NCI-H1105 treated with DMSO at 0.1 percent for 48 hours (cell line): ENCODE data around the gene E2F4.
A peak's percentile ranks its signal among the peaks of the same experiment; 100 is the strongest.

Source experiments
- DNase-seq: peaks from one replicate; lab custom pipeline; 2025; lab: John Stamatoyannopoulos, UW

Gene E2F4

DNA sequence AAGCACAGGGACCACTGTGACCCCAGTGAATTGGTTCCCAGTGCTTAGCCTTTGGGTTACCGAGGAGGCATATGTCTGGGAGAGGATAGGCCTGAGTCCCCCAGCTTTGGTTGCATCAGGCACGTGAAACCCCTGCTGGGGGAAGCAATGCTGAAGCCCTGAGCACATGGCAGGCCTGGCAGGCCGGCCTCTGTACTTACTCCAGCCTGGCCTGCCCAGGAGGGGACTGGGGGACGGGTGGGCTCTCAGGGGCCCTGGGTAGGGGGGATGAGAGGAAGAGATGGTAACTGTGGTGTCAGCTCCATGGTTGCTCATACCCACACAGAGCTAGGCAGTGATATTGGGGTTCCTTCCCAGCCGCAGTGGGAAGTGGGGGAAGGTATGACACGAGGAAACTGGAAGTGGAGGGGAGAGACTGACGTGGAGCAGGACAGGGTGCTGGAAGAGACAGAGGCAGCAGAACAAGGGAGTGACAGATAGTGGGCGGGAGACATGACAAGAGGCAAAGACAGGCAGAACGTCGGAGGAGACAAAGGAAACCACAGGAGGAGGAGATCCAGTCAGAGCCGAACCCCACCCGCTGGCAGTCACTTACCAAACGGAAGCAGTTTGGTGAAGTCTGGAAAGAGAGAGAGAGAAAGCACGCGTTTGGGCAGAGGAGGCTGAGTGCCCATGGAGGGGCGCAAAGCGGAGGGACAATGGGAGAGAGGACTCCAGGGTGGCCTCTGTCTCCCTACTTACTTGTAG is 44.0 kb downstream of the E2F4 start:
- DNase-seq: no peak

DNA sequence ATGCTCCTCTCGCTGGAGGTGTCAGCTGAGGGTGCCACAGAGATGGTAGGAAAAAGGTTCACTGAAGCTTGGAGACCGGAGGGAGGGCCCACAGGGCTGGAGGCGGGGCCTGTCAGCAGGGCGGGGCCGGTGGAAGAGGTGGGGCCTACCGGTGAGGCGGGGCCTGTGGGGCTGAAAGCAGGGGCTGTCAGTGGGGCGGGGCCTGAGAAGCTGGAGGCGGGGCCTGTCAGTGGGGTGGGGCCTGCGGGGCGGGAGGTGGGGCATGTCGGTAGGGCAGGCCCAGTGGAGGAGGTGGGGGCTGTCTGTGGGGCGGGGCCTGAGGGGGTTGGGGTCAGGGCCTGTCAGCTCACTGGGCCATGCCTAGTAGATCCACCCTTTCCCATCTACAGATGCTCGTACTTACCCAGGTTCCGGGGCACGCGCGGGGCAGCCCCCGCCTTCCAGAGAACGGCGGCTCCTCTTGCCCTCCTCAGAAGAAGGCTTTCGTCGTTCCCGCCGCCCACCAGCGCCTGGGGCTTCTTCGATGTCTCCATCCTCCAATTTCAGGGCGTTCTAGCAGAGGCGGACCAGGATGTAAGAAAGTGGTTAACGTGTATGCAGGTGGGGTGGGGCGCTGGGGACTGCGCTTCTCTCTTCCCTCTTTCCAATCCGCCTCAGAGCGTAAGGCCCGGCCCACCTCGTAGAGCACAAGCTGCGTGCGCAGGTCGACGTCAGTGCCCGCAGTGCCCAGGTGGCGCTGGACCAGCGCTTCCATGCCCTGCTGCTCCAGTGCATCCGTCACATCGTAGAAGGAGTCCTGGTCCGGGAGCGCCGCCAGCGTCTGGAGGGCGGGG is 44.8 kb downstream of the E2F4 start:
- no peak for DNase-seq

DNA sequence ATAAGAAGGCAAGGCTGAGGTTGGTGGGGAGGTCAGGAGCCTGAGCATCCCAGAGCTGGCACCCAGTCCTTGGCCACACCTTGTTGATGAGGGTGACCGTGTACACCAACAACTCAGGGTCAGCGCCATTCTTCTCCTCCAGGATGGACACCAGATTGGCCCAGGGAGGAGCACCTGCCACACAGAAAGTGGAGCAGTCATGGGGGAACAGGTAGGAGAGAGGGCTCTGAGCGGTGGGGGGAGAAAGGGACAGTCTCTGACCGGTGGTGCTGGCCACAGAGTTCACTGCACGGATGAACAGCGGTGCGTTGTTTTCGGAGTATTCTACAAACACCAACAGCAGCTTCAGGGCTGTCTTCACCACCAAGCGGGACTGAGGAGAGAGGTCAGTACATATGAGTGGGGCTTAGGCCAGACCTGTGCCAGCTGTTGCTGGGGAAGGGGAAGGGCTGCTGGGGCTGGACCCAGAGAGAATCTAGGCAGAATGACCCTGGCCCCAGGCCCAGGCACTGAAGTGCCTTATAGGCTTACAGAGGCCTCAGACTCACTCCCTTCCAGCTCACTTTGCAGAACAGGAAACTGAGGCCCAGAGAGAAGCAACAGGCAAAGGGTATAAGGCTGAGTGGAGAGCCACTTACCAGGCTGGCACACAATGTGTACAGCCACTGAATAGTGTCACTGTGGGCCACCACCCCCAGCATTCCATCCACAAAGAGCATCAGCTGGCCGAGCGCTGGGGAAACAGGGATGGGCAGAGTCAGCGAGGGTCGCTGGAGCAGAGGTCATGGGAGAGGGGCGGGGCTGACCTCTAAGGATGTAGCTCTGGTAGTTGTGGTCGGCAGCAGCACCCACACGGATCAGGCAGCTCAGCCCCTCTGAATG is 45.7 kb downstream of the E2F4 start:
- no peak for DNase-seq

DNA sequence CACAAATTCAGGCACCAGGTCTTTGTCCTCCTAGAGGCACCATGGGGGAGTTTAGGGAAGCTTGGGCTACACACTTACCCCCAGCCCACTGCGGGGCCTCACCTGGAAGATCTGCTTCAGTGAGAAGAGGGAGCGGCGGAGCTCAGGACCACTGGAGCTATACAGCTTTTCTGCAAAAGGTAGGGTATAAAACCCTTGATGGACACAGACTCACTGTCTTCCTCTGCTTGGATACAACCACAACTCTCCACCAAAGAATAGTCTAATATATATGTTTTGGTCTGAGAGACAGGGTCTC is 46.3 kb downstream of the E2F4 start:
- no peak for DNase-seq

DNA sequence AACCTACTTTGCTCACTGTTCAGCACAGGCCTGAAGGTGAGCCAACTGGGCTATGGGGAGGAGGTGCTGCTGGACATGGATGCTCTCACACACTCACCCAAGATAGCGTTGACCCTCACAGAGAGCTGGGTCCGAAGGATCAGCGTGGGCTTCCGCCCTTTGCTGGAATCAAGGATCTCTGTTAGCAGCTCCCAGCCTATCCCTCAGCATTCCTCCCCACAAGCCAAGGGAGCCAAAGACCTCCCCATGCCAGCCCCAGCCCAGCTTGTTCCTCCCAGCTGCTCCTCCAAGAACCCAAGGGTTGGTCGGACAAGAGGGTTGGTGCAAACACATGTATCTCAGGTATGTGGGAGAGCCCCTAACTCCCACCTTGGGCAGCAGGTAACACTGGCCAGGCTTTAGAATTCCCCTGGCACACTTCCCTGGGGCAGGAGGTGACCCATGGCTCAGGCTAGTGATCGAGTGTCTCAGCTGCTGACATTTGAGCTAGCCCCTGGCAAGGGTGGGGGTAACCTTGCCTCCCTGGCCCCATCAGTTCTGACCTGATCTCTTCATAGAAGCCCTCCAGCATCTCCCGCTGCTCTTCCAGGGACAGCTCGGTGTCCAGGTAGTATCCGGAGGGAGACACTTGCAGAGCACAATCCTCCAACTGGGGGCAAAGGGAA is 47.0 kb downstream of the E2F4 start:
- no peak for DNase-seq

DNA sequence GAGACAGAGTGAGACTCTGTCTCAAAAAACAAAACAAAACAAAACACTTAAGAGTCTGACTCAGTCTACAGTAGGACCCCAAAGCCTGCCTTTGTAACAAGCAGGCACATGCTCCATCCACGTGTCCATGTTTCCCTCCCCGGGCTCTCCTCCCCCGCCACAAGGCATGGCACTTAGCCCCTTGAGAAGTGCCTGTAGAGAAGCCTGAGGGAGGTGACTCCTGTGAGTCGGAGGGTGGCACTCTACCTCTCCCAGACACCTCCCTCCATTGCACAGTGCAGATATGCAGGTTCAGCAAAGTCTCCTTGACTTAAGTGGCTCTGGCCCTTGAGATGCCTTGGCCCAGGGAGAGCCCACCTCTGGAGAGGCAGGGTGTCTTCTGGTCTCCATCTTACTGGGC is 48.6 kb downstream of the E2F4 start:
- DNase-seq: no peak

DNA sequence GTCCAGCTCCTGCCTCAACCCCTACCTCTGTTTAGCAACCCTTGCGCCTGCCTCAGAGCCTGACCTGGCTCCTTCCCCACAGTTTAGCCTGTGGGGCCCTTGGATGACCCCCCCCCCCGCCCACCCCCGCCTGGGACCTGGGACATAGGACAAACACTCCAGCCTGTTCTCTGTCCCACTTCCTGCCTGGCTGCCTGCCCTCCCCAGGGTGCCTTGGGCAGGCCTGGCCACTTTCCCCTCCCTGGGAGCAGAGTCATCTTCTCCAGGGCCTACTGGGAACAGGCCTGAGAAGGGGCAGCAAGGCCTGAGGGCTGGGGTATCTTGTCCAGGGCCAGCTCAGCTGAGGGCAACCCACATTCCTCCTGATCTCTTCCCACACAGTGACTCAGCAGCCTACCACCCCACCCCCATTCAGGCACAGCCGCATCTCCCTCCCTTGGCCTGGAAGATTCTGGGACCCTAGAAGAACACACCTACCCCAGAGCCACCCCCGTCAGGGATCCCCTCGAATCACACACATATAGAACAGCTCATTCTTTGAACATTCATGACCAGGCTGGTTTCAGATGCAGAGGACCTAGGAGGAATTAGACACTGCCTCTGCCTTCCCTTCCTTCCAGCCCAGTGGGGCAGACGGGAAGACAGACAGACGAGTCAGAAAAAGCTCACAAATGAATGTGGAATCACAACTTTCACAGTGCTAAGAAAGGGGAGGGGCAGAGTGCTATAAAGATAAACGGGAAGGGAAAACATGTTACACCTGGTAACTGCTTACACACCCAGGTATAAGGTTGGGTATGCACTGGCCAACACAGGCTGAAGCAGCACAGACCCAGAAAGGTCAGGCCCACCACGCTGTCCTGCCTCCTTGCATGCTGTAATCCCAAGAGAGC is 49.3 kb downstream of the E2F4 start:
- no peak for DNase-seq

DNA sequence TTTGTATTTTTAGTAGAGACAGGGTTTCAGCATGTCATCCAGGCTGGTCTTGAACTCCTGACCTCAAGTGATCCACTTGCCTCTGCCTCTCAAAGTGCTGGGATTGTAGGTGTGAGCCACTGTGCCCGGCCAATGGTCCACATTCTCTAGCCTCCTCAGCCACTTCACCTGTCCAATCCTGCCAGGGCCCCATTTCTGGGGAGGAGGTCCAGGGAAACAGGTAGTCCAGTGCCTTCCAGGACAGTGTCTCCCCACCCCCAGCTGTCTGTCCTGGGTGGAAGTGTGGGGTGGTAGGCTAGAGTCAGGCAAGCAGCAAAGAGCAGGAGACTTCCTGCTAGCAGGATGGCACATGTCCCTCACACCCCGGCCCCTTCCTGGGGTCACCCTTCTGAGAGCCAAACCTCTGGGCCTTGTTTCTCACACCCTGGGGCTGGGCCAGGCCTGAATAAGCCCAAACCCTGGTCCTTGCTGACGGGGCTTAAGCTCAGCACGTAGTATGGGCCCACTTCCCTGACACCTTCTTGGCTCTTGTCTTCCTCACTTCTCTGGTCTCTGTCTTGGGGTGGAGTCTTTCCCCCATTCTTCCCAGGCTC is 50.3 kb downstream of the E2F4 start:
- DNase-seq: no peak

DNA sequence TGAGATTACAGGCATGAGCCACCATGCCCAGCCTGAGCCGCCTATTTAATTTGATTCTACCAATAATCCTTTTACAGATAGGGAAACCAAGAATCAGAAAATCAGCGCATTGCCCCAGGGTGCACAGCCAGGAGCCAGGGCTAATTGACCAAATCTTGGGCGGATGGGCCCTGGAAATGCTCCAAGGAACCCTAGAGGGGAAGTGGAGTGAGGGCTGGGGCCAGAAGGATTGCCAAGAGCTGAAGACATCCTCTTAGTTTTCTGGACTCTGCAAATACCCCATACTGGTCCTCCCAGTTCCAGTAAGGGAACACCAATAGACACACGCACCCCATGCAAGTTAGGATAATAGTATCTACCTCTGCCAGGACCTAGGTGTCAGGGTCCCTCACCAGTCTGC is 51.5 kb downstream of the E2F4 start:
- no peak for DNase-seq

DNA sequence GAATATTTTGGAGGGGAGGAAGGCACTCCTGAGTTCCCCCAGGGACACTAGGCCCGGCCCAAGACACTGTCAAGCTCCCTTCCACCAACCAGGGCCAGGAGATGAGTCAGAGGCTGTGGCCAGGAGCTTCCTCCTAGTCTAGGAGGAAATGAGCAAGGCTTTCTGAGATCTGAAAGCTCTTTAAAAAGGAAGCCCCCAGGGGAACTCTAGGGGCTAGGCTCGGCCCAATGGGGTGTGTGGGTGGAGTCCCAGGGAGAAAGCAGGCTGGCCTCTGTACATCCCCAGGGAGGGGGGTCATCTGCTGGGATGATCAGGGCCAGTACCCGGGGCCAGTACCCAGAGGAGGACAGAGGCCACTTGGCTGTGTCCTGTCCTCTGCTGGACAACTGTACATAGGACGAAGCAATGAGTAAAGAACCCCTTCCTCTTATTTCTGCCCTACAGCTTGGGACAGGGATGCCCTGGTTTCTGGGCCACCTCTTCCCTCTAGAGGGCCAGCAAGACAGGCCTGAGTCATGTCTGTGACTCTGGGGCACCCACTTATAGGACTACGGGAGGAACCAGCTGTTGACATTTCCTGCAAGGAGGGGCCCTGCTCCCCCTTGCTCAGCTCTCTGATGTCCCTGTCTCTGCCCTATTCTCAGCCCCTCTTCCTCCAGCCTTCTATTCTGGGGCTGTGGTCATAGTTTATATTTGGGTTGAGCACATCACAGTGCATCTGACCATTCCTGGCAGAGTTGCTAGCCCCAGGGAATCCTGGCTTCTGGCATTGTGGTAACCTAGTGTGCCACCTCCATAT is 52.6 kb downstream of the E2F4 start:
- no peak for DNase-seq

DNA sequence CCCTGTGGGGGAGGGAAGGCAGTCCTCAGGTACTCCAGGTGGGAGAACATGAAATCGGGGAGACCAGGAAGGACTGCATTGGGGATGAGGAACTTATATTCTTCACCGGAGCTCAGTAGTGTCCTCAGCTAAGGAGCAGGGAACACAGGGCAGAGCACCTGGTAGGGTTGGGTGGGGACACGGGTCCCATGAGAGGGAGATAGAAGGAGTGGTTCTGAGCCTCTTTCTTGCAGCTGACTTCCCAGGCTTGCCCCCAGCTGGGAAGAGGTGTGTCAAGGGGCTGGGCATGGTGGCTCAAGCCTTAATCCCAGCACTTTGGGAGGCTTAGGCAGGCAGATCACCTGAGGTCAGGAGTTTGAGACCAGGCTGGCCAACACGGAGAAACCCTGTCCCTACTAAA is 53.2 kb downstream of the E2F4 start:
- DNase-seq: no peak

DNA sequence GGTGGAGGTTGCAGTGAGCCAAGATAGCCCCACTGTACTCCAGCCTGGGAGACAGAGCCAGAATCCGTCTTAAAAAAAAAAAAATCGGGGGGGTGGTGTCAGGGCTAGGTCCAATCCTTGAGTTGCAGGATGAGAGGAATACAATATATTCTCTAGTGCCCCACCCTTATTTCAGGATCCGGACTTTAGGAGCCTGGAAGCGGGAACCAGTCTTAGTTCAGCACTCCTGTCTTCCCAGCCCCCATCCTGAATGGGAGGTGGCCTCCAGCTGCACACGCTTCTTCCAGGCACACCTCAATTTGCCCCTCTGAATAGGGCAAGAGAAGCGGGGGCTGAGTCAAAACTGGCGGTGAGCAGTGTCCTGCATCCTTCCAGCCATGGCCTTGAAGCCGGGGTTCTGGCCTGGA is 53.7 kb downstream of the E2F4 start:
- DNase-seq: no peak

DNA sequence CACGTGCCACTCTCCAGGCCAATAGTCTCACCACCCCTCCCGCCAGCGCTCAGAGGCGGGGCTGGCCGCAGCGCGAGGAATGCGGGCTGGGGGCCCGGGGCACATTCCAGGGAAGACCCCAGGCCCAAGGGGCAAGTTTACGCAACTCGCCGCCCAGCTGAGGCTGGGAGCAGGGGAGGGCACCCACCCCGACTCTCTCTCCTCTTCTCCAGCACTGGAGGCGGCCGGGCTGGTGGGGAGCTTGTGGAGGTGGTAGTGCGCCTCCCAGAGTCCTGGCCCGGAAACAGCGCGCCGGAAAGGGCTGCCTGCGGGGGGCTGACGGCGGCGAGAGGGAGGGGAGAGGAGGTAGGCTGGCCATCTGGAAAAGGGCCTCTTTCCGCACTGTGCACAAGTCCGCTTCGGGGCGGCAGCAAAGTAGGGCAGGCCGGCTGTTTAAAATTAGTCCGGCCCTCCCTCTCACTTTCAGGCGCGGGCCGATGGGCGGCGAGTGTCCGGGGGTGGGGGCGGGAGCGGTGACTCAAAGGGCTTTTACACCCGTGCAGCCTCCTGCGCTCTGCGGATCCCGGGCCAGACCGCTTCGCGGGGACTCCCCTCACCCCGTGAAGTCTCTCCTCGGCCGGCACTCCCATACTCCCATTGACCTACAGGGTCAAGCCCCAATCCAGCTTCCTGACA is 54.3 kb downstream of the E2F4 start:
- no peak for DNase-seq

DNA sequence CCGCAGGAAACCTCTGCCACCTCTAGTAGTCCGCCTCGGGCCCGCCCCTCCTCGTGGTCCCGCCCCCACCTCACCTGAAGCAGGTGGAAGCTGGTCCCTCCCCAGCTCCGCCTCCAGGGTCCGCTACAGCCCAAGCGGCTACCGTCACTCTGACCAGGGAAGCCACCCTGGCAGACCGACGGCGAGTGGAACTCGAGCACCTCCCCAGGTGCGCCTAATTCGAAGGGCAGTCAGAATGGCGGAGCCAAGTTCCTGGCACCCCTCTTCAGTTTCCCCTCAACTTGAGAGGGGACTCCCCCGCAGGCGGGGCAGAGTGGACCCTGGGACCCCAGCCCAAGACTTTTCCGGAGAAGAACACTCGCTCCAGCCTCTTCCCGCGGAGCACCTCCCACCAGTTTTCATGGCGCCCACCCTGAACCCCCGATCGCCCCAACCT is 54.8 kb downstream of the E2F4 start:
- peak; percentile 53 for DNase-seq

DNA sequence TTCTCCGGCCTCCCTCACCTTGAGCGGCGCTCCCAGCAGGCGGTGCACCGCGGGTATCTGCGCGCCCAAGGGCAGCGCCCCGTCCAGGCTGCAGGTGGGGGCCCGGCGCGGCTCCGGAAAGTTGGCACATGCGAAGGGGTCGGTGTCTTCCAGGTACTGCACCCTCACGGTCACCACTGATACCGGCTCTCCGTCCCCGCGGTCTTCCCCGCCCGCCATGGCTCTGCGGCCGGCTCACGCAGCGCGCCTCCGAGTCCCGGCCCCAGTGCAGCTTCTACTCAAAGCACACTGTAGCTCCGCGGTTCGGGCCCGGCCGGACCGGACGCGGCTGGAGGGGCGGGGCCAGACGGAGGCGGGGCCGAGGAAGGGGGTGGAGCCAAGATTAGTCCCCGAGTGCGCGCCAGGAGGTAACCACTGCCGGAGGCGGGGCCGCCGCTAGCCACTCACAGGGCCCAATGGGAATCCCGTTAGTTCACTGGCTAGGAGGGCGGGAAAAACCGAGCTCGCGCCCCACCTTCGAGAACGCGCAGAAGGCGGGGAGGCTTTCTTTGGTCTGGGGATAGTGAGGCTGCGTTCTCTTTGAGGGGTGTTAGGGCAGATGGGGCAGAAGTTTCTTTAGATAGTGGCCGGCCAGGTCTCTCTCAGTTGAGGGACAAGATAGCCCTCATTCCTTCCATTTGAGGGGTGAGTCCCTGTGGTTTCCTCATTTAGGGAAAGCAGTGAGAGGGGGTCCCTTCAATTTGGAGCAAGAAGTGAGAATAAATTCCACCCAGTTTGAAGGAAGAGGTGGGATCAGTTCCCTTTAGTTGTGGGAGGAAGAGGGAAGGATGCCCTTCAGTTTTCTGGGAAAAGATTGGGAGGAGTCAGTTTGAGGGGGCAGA is 55.5 kb downstream of the E2F4 start, which contains the start of gene FHOD1:
Gene FHOD1 (minus strand): TSS at position 290 of the 881 bp plus-strand sequence. CDS start 71 bp downstream, at position 219.
- peak; percentile 84 for DNase-seq

DNA sequence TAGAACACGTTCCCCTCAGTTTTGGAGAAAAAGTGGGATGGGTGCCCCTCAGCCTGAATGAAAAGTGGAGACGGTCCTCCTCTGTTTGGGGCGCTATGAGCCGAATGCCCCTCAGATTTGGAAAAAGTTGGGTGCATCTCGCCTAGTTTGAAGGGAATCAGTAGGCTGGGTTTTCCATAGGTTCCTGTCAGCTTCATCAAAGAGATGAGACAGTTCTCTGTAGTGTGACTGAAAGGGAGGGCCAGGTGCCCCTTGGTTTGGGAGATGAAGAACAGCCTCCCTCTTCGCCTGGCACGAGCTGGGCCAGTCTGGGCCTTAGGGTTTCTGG is 56.1 kb downstream of the E2F4 start:
- no peak for DNase-seq
